Suppressor macrophage treated with lipopolysaccharide for 4 hours (primary cell): Measurements from ENCODE around the gene RGPD8.
"Not testable (repeated sequence)": the region's sequence is repeated elsewhere in the genome, so short reads cannot be mapped to it uniquely, and the experiment has no call there.

ENCODE experiments used
- DNase-seq: peaks from one replicate; pipeline ENCODE4 v3.0.0-alpha.2; 2020

RGPD8 gene

GRCh38 chr2:112434890-112435715 lies 1.7 kb upstream of the RGPD8 start:
- DNase-seq, result not testable (repeated sequence)

DNA sequence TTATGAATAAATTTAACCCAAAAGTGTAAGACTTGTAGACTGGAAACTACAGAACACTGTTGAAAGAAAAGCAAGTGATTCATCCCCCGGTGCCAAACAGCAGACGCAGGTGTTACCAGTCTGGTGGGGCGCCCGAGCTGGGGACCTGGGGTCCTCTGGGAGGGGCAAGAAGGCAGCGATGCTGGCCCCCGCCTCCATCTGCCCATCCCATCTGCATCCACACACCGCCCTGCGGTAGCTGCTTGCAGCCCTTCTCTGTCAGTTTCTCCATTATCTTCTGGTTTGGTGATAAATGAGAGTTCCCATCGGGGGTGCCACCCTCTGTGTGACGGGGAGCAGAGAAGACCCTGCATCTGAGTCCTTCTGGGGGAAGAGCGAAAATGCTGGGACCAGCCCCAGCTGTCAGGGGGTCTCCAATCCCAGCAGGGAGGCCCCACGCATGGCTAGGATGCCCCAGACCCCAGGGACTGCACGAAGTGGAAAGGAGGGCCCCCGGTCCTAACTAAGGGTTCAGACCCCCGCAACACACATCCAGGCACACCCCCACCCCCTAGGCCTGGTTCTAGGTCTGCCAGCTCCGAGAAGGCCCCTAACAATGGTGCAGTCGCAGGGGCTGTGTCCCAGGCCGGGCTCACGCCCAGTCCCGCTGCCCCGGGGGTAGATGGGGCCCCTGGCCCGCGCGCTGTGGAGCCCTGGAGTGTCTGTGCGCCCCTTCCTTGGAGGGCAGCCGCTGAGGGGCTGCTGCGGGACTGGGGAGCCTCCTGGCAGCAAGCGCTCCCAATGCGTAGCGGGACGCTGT lies 686 bp upstream of the RGPD8 start:
- DNase-seq, result no peak

- peak; percentile 37 for DNase-seq
Measured at GRCh38 chr2:112432735-112433479, 538 bp downstream of the RGPD8 start.

- DNase-seq, result not testable (repeated sequence)
Measured at GRCh38 chr2:112432390-112432734, 1.1 kb downstream of the RGPD8 start.

DNA sequence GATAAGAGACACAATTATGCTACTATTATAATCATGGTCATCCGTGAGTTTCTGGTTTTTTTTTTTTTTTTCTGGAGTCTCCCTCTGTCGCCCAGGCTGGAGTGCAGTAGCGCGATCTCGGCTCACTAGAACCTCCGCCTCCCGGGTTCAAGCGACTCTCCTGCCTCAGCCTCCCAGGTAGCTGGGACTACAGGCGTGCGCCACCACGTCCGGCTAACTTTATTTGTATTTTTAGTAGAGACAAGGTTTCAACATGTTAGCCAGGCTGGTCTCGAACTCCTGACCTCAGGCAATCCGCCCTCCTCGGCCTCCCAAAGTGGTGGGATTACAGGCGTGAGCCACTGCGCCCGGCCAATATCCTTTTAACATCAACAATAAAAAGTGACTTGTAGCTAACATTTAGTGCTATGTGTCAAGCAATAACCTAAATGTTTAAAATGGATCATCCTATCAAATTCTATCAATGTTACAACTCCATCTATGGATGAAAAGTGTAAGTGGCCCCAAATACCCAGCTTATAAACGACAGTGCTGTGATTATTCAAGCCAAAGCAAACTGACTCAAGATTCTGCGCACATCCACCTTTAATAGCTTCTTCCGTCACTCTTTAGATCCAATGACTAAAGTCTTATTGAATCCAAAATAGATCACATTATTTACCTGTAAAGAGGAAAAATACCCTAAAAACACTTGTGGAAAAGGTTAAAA lies 1.7 kb downstream of the RGPD8 start:
- not testable (repeated sequence) for DNase-seq

GRCh38 chr2:112424553-112424952 lies 8.9 kb downstream of the RGPD8 start:
- not testable (repeated sequence) for DNase-seq

DNA sequence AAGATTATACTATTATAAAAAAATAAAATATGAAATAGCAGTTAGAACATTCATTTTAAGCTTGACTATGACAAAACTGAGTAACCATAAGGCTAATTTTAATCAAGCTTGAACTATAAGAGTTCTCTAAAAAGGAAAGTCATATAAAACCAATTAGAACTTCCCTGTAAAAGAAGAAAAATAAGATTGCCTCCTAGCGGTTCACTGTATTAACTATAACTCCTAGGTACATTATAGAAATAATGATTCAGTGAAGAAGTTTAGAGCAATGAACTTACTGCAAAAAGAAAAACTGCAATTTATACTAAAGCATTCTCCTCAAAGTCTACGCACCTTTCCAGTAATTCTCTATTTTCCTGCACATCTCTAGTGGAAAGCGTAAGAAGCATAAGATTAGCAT lies 16.6 kb downstream of the RGPD8 start:
- not testable (repeated sequence) for DNase-seq

DNA sequence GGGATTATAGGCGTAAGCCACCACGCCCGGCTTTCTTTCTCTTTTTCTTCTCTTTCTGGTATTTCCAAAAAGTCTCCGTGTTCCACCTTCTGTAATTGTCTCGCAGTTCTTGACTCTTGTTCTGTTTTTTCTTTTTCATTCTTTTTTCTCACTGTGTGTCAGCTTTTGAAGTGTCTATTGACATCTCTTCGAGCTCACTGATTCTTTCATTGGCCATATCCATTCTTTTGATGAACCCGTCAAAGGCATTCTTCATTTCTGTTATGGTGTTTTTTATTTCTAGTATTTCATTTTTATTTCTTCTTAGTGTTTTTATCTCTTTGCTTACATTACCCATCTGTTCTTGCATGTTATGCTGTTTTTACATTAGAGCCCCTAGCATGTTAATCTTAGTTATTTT lies 73.4 kb downstream of the RGPD8 start:
- DNase-seq, result not testable (repeated sequence)

GRCh38 chr2:112354335-112354734 lies 79.1 kb downstream of the RGPD8 start:
- DNase-seq, result not testable (repeated sequence)

DNA sequence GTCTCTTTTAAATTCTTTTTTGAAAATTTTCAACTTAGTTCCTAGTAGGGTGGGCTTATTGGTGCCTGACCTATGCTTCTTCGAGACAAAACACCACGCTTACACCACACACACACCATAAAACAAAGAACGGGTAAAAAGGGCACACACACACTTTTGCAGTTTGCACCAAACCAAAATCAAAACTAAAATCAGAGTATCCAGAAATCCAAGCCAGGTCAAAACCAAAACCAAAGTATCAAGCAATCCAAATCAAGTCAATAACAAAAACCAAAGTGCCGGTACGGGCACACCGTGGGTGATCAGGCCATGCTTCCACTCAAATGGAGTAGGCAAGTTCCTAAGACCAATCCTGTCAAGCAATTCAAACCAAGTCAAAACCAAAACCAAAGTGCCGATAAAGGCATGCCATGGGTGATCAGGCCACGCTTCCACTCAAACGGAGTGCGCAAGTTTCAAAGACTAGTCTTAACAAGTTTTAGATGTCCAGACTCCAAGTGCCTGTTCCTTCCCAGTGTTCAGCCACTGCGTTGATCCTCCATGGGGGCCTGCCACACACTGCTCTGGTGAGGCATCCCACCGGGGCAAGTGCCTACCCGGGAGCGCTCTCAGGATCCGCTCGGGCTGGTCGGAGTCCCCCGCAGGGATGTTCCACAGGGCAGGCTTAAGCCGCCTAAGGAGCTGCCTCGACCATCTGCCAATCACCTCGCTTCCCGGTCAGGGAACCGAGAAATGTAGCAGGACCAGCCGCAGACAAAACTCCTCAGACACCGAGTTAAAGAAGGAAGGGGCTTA lies 80.4 kb downstream of the RGPD8 start:
- DNase-seq, result not testable (repeated sequence)

DNA sequence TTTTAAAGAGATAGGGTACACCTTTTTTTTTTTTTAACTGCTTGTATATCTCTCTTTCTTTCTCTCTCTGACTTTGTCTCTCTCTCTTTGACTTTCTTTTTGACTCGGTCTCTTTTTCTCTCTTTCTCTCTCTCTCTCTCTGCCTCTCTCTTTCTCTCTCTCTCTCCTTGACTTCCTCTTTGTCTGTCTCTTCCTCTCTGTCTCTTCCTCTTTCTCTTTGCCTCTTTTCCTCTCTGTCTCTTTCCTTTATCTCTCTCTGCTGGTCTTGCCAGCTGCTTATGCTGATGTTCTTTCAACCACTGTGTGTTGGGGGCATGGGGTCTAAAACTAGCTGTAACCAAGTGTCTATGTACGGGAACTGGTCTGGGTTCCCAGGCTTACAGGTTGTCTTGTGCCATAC lies 81.2 kb downstream of the RGPD8 start:
- DNase-seq, result not testable (repeated sequence)

DNA sequence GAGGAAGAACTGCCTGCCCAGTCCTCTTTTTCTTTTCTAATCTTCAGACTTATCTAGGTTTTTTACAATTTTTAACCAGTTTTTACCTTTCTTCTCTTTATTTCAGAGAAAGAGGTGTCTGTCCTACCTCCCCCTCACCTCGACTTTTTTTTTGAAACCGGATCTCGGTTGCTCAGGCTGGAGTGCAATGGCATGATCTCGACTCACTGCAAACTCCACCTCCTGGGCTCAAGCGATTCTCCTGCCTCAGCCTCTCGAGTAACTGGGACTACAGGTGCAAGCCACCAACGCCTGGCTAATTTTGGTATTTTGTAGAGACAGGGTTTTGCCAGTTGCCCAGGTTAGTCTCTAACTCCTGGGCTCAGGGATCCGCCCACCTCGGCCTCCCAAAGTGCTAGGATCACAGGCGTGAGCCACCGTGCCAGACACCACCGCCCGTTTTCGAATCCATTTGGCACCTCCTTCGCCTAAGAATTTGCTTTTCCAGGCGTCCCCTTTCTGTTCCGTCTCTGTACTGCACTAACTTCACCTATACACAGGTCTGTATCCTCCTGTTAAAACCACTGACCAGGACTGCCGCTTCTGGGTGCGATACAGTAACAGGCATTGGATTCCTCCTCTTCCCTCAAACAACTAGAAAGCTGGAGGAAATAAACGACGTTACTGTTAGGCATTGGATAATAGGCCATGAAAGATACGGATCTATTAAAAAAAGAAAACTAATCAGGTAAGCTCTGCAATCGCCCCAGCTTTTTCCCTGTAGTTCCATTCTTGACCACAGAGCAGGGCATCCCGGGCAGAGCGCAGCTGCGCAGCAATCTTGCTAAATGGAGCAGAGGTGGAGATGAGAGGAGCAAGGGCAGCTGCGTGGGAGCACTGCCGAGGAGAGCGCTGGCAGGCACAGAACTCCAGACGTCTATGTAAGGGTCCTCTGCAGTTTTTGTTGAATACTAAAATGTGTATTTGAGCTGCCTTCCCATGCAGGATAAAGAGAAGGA lies 88.1 kb downstream of the RGPD8 start:
- DNase-seq, result no peak

DNA sequence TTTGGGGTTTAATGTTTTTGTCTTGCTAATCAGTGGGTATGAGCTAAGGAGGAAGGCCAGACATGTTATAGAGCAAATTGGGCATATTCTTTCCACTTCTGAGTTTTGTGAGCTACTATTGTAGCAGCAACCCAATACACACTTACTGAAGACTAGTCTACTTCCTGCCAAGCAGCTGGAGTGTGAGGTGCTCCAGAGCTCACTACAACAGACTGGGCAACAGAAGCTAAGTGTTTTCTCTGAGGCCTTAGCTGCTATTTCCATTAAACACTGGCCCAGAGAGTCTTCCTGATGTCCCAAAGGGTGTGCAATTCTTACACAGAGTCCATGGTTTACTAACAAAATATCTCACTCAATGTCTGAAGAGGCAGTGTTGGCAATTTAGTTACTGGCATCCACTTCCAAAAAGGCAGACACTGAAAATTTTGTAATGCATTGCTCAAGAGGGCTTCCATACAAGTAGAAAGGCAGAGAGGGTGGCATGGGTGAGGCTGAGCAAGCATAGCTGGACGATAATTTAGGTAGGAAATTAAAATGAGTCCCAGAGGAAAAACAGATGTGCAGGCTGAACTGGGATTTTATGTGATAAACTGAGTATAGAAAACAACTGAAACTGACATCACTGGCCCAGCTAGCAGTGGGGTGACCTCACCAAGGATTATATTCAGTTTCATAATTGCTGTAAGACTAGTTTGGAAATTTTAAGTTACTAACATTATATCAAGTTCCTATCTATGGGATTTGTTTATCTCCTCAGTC lies 89.4 kb downstream of the RGPD8 start:
- DNase-seq, result peak; percentile 50

- no peak for DNase-seq
Measured at GRCh38 chr2:112342067-112342550, 91.3 kb downstream of the RGPD8 start.

- DNase-seq, result no peak
Measured at GRCh38 chr2:112340475-112341267, 92.8 kb downstream of the RGPD8 start.

GRCh38 chr2:112339986-112340385 lies 93.5 kb downstream of the RGPD8 start:
- DNase-seq, result no peak

DNA sequence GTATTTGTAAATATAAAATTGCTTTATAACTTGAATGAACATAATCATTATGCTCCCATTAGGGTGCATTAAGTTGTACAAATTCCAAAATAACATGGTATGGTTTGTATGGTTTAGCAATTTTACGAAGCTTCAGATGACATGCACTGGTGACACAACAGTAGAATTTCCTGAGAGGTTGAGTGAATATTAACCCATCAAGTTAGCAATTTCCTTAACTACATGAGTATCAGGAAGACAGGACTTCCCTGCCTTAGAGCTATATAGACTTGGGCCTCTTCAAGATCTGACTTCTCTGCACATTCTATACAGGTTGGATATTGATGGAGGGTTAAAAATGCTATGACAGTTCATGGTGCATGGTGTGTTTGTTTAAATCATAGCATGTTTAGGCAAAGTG lies 97.8 kb downstream of the RGPD8 start:
- DNase-seq, result no peak

GRCh38 chr2:112332123-112332696 lies 101.2 kb downstream of the RGPD8 start:
- no peak for DNase-seq
